Nephron (organoid): Measurements from ENCODE around the gene RAB3IL1.
A peak's percentile ranks its signal among the peaks of the same experiment; 100 is the strongest.

Experiments
- H3K27ac Mint-ChIP-seq, 3 experiments: 2 replicates each; pipeline ENCODE4 v1.8.0; 2020; ENCODE audit warnings: mixed read lengths in 3 of 3, mild to moderate bottlenecking in 2 of 3, moderate library complexity in 1 of 3
- H3K27me3 Mint-ChIP-seq: 2 replicates; pipeline ENCODE4 v1.8.0; 2021; ENCODE audit warnings: low read depth, mild to moderate bottlenecking, moderate library complexity, mixed read lengths
- H3K36me3 Mint-ChIP-seq: 2 replicates; pipeline ENCODE4 v1.8.0; 2020; ENCODE audit warnings: low read depth, mixed read lengths
- H3K4me1 Mint-ChIP-seq: 2 replicates; pipeline ENCODE4 v1.8.0; 2020; ENCODE audit warnings: mixed read lengths
- H3K4me3 Mint-ChIP-seq, 3 experiments: 2 replicates each; pipeline ENCODE4 v1.8.0; 2020; ENCODE audit warnings: mild to moderate bottlenecking in 3 of 3, mixed read lengths in 3 of 3, moderate library complexity in 2 of 3
- H3K9me3 Mint-ChIP-seq: 2 replicates; pipeline ENCODE4 v1.8.0; 2020; ENCODE audit warnings: mixed read lengths
- CTCF ChIP-seq, 3 experiments: fragments of 200-600 bp; sonication (generic); IDR thresholded peaks; one replicate each; pipeline ENCODE4 v1.5.0; 2021; ENCODE audit warnings: antibody characterized with exemption in 3 of 3; ENCODE audit not compliant: unreplicated experiment in 3 of 3

Gene RAB3IL1

GRCh38 chr11:61901397-61901796 lies 16.0 kb downstream of the RAB3IL1 start:
- H3K9me3 Mint-ChIP-seq: no peaks in the 10 kb centered on the region
- no peak overlapping the region for H3K4me3 Mint-ChIP-seq
- peaks cover 21% of the 10 kb centered on the region for H3K36me3 Mint-ChIP-seq
- no peaks in the 10 kb centered on the region for H3K27me3 Mint-ChIP-seq
- peaks cover 14% of the 10 kb centered on the region for H3K4me1 Mint-ChIP-seq
- H3K27ac Mint-ChIP-seq: no peak overlapping the region
- no peak for TF ChIP-seq CTCF (IDR thresholded peaks at IDR 0.05; ENCODE audit: unreplicated experiment in 3 of 3)

GRCh38 chr11:61900251-61900650 lies 17.1 kb downstream of the RAB3IL1 start:
- Mint-ChIP-seq H3K36me3 (peaks cover 21% of the 10 kb centered on the region), H3K27ac (no peak overlapping the region), H3K9me3 (no peaks in the 10 kb centered on the region), H3K4me3 (no peak overlapping the region), H3K27me3 (no peaks in the 10 kb centered on the region), H3K4me1 (peaks cover 14% of the 10 kb centered on the region)
- TF ChIP-seq CTCF (IDR thresholded peaks at IDR 0.05; ENCODE audit: unreplicated experiment in 3 of 3): no peak

- Mint-ChIP-seq H3K9me3 (no peaks in the 10 kb centered on the region), H3K4me1 (peaks cover 8% of the 10 kb centered on the region), H3K27me3 (no peaks in the 10 kb centered on the region), H3K4me3 (no peak overlapping the region), H3K36me3 (peaks cover 21% of the 10 kb centered on the region), H3K27ac (peak overlapping the region; percentile 66 to 95 (median 93))
- peak; percentile 99 to 100 (median 99) for TF ChIP-seq CTCF (IDR thresholded peaks at IDR 0.05; ENCODE audit: unreplicated experiment in 3 of 3)
Measured at GRCh38 chr11:61899146-61899841, 18.1 kb downstream of the RAB3IL1 start.

- peaks cover 13% of the 10 kb centered on the region for H3K4me1 Mint-ChIP-seq
- H3K27ac Mint-ChIP-seq: no peak overlapping the region
- no peak for TF ChIP-seq CTCF (IDR thresholded peaks at IDR 0.05; ENCODE audit: unreplicated experiment in 3 of 3)
- H3K27me3 Mint-ChIP-seq: peaks cover 1% of the 10 kb centered on the region
- peaks cover 15% of the 10 kb centered on the region for H3K36me3 Mint-ChIP-seq
- no peak overlapping the region for H3K4me3 Mint-ChIP-seq
- no peaks in the 10 kb centered on the region for H3K9me3 Mint-ChIP-seq
Measured at GRCh38 chr11:61898247-61898582, 19.2 kb downstream of the RAB3IL1 start.

- no peak overlapping the region for H3K4me3 Mint-ChIP-seq
- H3K27me3 Mint-ChIP-seq: peaks cover 4% of the 10 kb centered on the region
- peaks cover 9% of the 10 kb centered on the region for H3K36me3 Mint-ChIP-seq
- TF ChIP-seq CTCF (IDR thresholded peaks at IDR 0.05; ENCODE audit: unreplicated experiment in 3 of 3): peak; percentile 80 to 82 (median 81)
- no peak overlapping the region for H3K27ac Mint-ChIP-seq
- H3K4me1 Mint-ChIP-seq: peaks cover 14% of the 10 kb centered on the region
- no peaks in the 10 kb centered on the region for H3K9me3 Mint-ChIP-seq
Measured at GRCh38 chr11:61897387-61898246, 19.7 kb downstream of the RAB3IL1 start.
